Measurements from ENCODE around the gene PASK.

GRCh38 chr2:241150660-241151530, 1.6 kb upstream of the PASK start:
- TF ChIP-seq CTCF (conservative IDR thresholded peaks at IDR 0.05; ENCODE audit: low read length) = 0 out of 2 replicates have a peak, but pooled peaks have one; percentile 14
- TF ChIP-seq EZH2phosphoT487 (IDR thresholded peaks at IDR 0.05; ENCODE audit: borderline replicate concordance, low read depth, low read length) = no peak
